Mesenchymal stem cell (in vitro differentiated cells and primary cell): ENCODE data around the gene C9orf43.

ENCODE experiments used
- DNase-seq: peaks from one replicate; pipeline ENCODE4 v3.0.0-alpha.2; 2013
- H2AFZ ChIP-seq: one replicate; pipeline ENCODE4 v1.6.1; 2013; ENCODE audit warnings: low read depth, mild to moderate bottlenecking, control low read depth, inconsistent platforms, low read length, moderate library complexity
- H2AK5ac ChIP-seq: 2 replicates; pipeline ENCODE4 v1.6.1; 2013; ENCODE audit warnings: low read length, moderate library complexity, mild to moderate bottlenecking, inconsistent platforms; ENCODE audit not compliant: severe bottlenecking
- H2BK120ac ChIP-seq: one replicate; pipeline ENCODE4 v1.6.1; 2013; ENCODE audit warnings: low read depth, mild to moderate bottlenecking, inconsistent platforms, low read length, moderate library complexity
- H2BK12ac ChIP-seq, 2 experiments: one replicate each; pipeline ENCODE4 v1.6.1; 2013; ENCODE audit warnings: inconsistent platforms in 2 of 2, low read length in 2 of 2, mild to moderate bottlenecking in 2 of 2, moderate library complexity in 2 of 2, control low read depth in 1 of 2
- H2BK15ac ChIP-seq: one replicate; pipeline ENCODE4 v1.6.1; 2013; ENCODE audit warnings: mild to moderate bottlenecking, low read depth, inconsistent platforms; ENCODE audit not compliant: poor library complexity, severe bottlenecking
- H2BK5ac ChIP-seq: 2 replicates; pipeline ENCODE4 v1.6.1; 2013; ENCODE audit warnings: low read depth, mild to moderate bottlenecking, low read length, control low read depth, inconsistent platforms; ENCODE audit not compliant: poor library complexity, severe bottlenecking
- H3K14ac ChIP-seq, 2 experiments: one replicate each; pipeline ENCODE4 v1.6.1; 2013; ENCODE audit warnings: inconsistent platforms in 2 of 2, low read length in 2 of 2, control low read depth in 1 of 2, mild to moderate bottlenecking in 1 of 2, moderate library complexity in 1 of 2
- H3K18ac ChIP-seq, 2 experiments: one replicate each; pipeline ENCODE4 v1.6.1; 2013; ENCODE audit warnings: inconsistent platforms in 2 of 2, low read length in 2 of 2, control low read depth in 1 of 2, low read depth in 1 of 2, mild to moderate bottlenecking in 1 of 2
- H3K23ac ChIP-seq, 2 experiments: one replicate each; pipeline ENCODE4 v1.6.1; 2013; ENCODE audit warnings: inconsistent platforms in 2 of 2, low read length in 2 of 2, mild to moderate bottlenecking in 2 of 2, moderate library complexity in 2 of 2, control low read depth in 1 of 2
- H3K27ac ChIP-seq: 2 replicates; pipeline ENCODE4 v1.5.1; 2013; ENCODE audit warnings: mild to moderate bottlenecking, moderate library complexity, low read length, control low read depth, inconsistent platforms; ENCODE audit not compliant: poor library complexity, severe bottlenecking
- H3K27me3 ChIP-seq, 2 experiments: 2 replicates each; pipeline versions ENCODE4 v1.6.1 to v1.7.0; 2013; ENCODE audit warnings: low read length in 2 of 2, mild to moderate bottlenecking in 2 of 2, moderate library complexity in 2 of 2, control low read depth in 1 of 2, inconsistent platforms in 1 of 2; ENCODE audit not compliant: control insufficient read depth in 1 of 2, insufficient read depth in 1 of 2
- H3K36me3 ChIP-seq, 2 experiments: 2 replicates each; pipeline versions ENCODE4 v1.6.1 to v1.7.0; 2013; ENCODE audit warnings: low read length in 2 of 2, control low read depth in 1 of 2, inconsistent platforms in 1 of 2, low read depth in 1 of 2, mild to moderate bottlenecking in 1 of 2; ENCODE audit not compliant: insufficient read depth in 2 of 2, control insufficient read depth in 1 of 2
- H3K4ac ChIP-seq, 2 experiments: one replicate each; pipeline ENCODE4 v1.6.1; 2013; ENCODE audit warnings: inconsistent platforms in 2 of 2, low read length in 2 of 2, mild to moderate bottlenecking in 2 of 2, moderate library complexity in 2 of 2, control low read depth in 1 of 2, low read depth in 1 of 2
- H3K4me1 ChIP-seq: 2 replicates; pipeline ENCODE4 v1.6.1; 2013; ENCODE audit warnings: low read depth, low read length, control low read depth; ENCODE audit not compliant: control insufficient read depth, insufficient read depth
- H3K4me2 ChIP-seq: 2 replicates; pipeline ENCODE4 v1.6.1; 2013; ENCODE audit warnings: low read length, mild to moderate bottlenecking, inconsistent platforms; ENCODE audit not compliant: poor library complexity, severe bottlenecking
- H3K4me3 ChIP-seq, 2 experiments: 2 replicates each; pipeline versions ENCODE4 v1.5.1 to v1.7.0; 2013; ENCODE audit warnings: low read length in 2 of 2, mild to moderate bottlenecking in 2 of 2, control low read depth in 1 of 2, low read depth in 1 of 2; ENCODE audit not compliant: insufficient read depth in 1 of 2
- H3K79me1 ChIP-seq: replicated peaks from 2 replicates; pipeline ENCODE4 v1.6.1; 2013; ENCODE audit warnings: mild to moderate bottlenecking, control low read depth, low read length, inconsistent platforms; ENCODE audit not compliant: poor library complexity, severe bottlenecking
- H3K9ac ChIP-seq: 2 replicates; pipeline ENCODE4 v1.7.0; 2013; ENCODE audit warnings: mild to moderate bottlenecking, low read length, moderate library complexity
- H3K9me3 ChIP-seq: 2 replicates; pipeline ENCODE4 v1.7.0; 2013; ENCODE audit warnings: mild to moderate bottlenecking, low read length; ENCODE audit not compliant: control insufficient read depth
- H4K8ac ChIP-seq: one replicate; pipeline ENCODE4 v1.6.1; 2013; ENCODE audit warnings: inconsistent platforms, mild to moderate bottlenecking, low read length, moderate library complexity
- H4K91ac ChIP-seq: one replicate; pipeline ENCODE4 v1.6.1; 2013; ENCODE audit warnings: mild to moderate bottlenecking, low read length, inconsistent platforms
- WGBS: methylation state at CpG from one replicate; pipeline ENCODE4 v1.1.7; 2013; ENCODE audit warnings: mixed read lengths; 5-methylcytosine and 5-hydroxymethylcytosine counted together

C9orf43 gene

DNA sequence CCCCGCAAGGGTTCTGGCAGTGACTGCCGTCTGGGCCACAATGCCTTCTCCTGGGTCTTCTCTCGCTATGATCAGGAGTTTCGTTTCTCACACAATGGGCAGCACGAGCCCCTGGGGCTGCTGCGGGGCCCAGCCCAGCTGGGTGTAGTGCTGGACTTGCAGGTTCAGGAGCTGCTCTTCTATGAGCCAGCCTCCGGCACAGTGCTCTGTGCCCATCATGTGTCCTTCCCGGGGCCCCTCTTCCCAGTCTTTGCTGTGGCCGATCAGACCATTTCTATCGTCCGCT, 40.7 kb upstream of the C9orf43 start:
- Histone ChIP-seq H3K36me3 (peaks cover 14 to 22% of the 10 kb centered on the region in 2 experiments), H3K4me2 (no peak overlapping the region), H3K4ac (no peak overlapping the region), H2BK5ac (no peak overlapping the region), H2BK12ac (no peak overlapping the region), H3K14ac (no peak overlapping the region), H3K79me1 (peaks cover 13% of the 10 kb centered on the region), H4K8ac (no peak overlapping the region), H3K27me3 (no peaks in the 10 kb centered on the region), H2AFZ (no peak overlapping the region), H2BK120ac (no peak overlapping the region), H3K4me1 (no peaks in the 10 kb centered on the region), H3K9me3 (no peaks in the 10 kb centered on the region), H2BK15ac (no peak overlapping the region), H3K4me3 (no peak overlapping the region), H4K91ac (no peak overlapping the region), H3K27ac (no peak overlapping the region), H3K9ac (no peak overlapping the region), H3K18ac (no peak overlapping the region), H3K23ac (no peak overlapping the region), H2AK5ac (no peak overlapping the region)
- 93% methylated on average over 11 of the region's 11 CpGs for WGBS
- DNase-seq, result no peak

- Histone ChIP-seq H3K4me2 (no peak overlapping the region), H3K79me1 (peaks cover 18% of the 10 kb centered on the region), H2BK12ac (no peak overlapping the region), H3K4me3 (no peak overlapping the region), H3K27me3 (no peaks in the 10 kb centered on the region), H3K4ac (no peak overlapping the region), H3K18ac (no peak overlapping the region), H3K27ac (no peak overlapping the region), H3K14ac (no peak overlapping the region), H2AK5ac (no peak overlapping the region), H2BK15ac (no peak overlapping the region), H3K36me3 (peaks cover 17 to 25% of the 10 kb centered on the region in 2 experiments), H3K9me3 (no peaks in the 10 kb centered on the region), H4K91ac (no peak overlapping the region), H2BK120ac (no peak overlapping the region), H3K4me1 (no peaks in the 10 kb centered on the region), H3K23ac (no peak overlapping the region), H3K9ac (no peak overlapping the region), H2AFZ (no peak overlapping the region), H2BK5ac (no peak overlapping the region), H4K8ac (no peak overlapping the region)
- DNase-seq, result no peak
- WGBS, result 81% methylated on average over 8 of the region's 8 CpGs
These were observed 39.7 kb upstream of the C9orf43 start for GRCh38 chr9:113370806-113371325.

GRCh38 chr9:113372059-113372458, 38.5 kb upstream of the C9orf43 start:
- Histone ChIP-seq H3K4me2 (no peak overlapping the region), H3K4ac (no peak overlapping the region), H2BK12ac (no peak overlapping the region), H3K18ac (no peak overlapping the region), H3K4me1 (no peaks in the 10 kb centered on the region), H2AK5ac (no peak overlapping the region), H2BK5ac (no peak overlapping the region), H3K27ac (no peak overlapping the region), H3K14ac (no peak overlapping the region), H3K27me3 (no peaks in the 10 kb centered on the region), H3K79me1 (peaks cover 18% of the 10 kb centered on the region), H3K4me3 (no peak overlapping the region), H2BK120ac (no peak overlapping the region), H2AFZ (no peak overlapping the region), H3K23ac (no peak overlapping the region), H3K9ac (no peak overlapping the region), H4K91ac (no peak overlapping the region), H2BK15ac (no peak overlapping the region), H3K36me3 (peaks cover 17 to 25% of the 10 kb centered on the region in 2 experiments), H3K9me3 (no peaks in the 10 kb centered on the region), H4K8ac (no peak overlapping the region)
- no peak for DNase-seq
- 98% methylated on average over 5 of the region's 5 CpGs for WGBS

- no peak overlapping the region for H4K8ac ChIP-seq
- DNase-seq, result no peak
- 56% methylated on average over 3 of the region's 3 CpGs for WGBS
These were observed 37.3 kb upstream of the C9orf43 start for GRCh38 chr9:113373256-113373655.

More at GRCh38 chr9:113373256-113373655, 37.3 kb upstream of the C9orf43 start:
- H2AK5ac ChIP-seq, result no peak overlapping the region
- H3K79me1 ChIP-seq, result peaks cover 18% of the 10 kb centered on the region
- no peak overlapping the region for H3K9ac ChIP-seq
- no peak overlapping the region for H2AFZ ChIP-seq
- H4K91ac ChIP-seq, result no peak overlapping the region
- H3K36me3 ChIP-seq, result peaks cover 17 to 25% of the 10 kb centered on the region in 2 experiments
- no peaks in the 10 kb centered on the region for H3K27me3 ChIP-seq
- H2BK12ac ChIP-seq, result no peak overlapping the region
- no peak overlapping the region for H3K4me2 ChIP-seq
- H3K14ac ChIP-seq, result no peak overlapping the region
- no peak overlapping the region for H3K23ac ChIP-seq
- no peak overlapping the region for H3K18ac ChIP-seq
- H3K4ac ChIP-seq, result no peak overlapping the region
- no peaks in the 10 kb centered on the region for H3K9me3 ChIP-seq
- H3K27ac ChIP-seq, result no peak overlapping the region
- no peak overlapping the region for H2BK15ac ChIP-seq
- H3K4me1 ChIP-seq, result peaks cover 3% of the 10 kb centered on the region
- no peak overlapping the region for H2BK120ac ChIP-seq
- H3K4me3 ChIP-seq, result no peak overlapping the region
- no peak overlapping the region for H2BK5ac ChIP-seq
